Astrocyte of the spinal cord (primary cell): ENCODE data around the gene DNAH14.
"Not testable (repeated sequence)": the region's sequence is repeated elsewhere in the genome, so short reads cannot be mapped to it uniquely, and the experiment has no call there.

Experiments
- DNase-seq: peaks from one replicate; pipeline ENCODE4 v3.0.0; 2011; ENCODE audit warnings: low read depth, low spot score
- H3K4me3 ChIP-seq: 2 replicates; pipeline ENCODE4 v1.5.1; 2011; ENCODE audit warnings: low read depth, mild to moderate bottlenecking, low read length, moderate library complexity
- CTCF ChIP-seq: IDR thresholded peaks from 2 replicates; pipeline ENCODE4 v1.5.1; 2012; ENCODE audit warnings: low read depth, mild to moderate bottlenecking, low read length, inconsistent platforms
- in situ Hi-C: cut with HindIII; loops from 2 replicates; pipeline ENCODE4 v1.10.0; 2017; ENCODE audit warnings: low sequenced_read_pairs

DNAH14 gene

GRCh38 chr1:224932607-224933249, 3.3 kb downstream of the DNAH14 start:
- no peak for TF ChIP-seq CTCF
- in situ Hi-C loops: no loop called here
- no peak overlapping the region for H3K4me3 ChIP-seq
- no peak for DNase-seq

- DNase-seq: no peak
- in situ Hi-C loops: no loop called here
- H3K4me3 ChIP-seq: no peak overlapping the region
- no peak for TF ChIP-seq CTCF
These were observed 4.1 kb downstream of the DNAH14 start for GRCh38 chr1:224933584-224933983.

GRCh38 chr1:224938652-224939051, 9.2 kb downstream of the DNAH14 start:
- H3K4me3 ChIP-seq: no peak overlapping the region
- DNase-seq: no peak
- no peak for TF ChIP-seq CTCF
- in situ Hi-C loops: no loop called here

- in situ Hi-C loops: no loop called here
- no peak for TF ChIP-seq CTCF
These were observed 10.5 kb downstream of the DNAH14 start for GRCh38 chr1:224939844-224940425.

GRCh38 chr1:224940735-224941134, 11.3 kb downstream of the DNAH14 start:
- in situ Hi-C loops, DNase-seq, H3K4me3 ChIP-seq: not testable (repeated sequence)

More at GRCh38 chr1:224939844-224940425, 10.5 kb downstream of the DNAH14 start:
- peak; percentile 7 for DNase-seq
- no peak overlapping the region for H3K4me3 ChIP-seq

GRCh38 chr1:224945651-224946348, 16.3 kb downstream of the DNAH14 start:
- in situ Hi-C loops, H3K4me3 ChIP-seq, DNase-seq: not testable (repeated sequence)

- DNase-seq, in situ Hi-C loops, H3K4me3 ChIP-seq: not testable (repeated sequence)
These were observed 16.8 kb downstream of the DNAH14 start for GRCh38 chr1:224946349-224946691.

- TF ChIP-seq CTCF: no peak
- no peak overlapping the region for H3K4me3 ChIP-seq
- no peak for DNase-seq
- in situ Hi-C loops: no loop called here
These were observed 28.2 kb downstream of the DNAH14 start for GRCh38 chr1:224957696-224958095.
